DMS153 (cell line): ENCODE results near the gene VASP.

ENCODE experiments used
- DNase-seq: peaks from one replicate; lab custom pipeline; 2025; lab: John Stamatoyannopoulos, UW

The VASP gene

GRCh38 chr19:45554481-45554880 lies 47.2 kb downstream of the VASP start:
- no peak for DNase-seq

GRCh38 chr19:45556835-45557234 lies 49.6 kb downstream of the VASP start:
- DNase-seq: no peak

DNA sequence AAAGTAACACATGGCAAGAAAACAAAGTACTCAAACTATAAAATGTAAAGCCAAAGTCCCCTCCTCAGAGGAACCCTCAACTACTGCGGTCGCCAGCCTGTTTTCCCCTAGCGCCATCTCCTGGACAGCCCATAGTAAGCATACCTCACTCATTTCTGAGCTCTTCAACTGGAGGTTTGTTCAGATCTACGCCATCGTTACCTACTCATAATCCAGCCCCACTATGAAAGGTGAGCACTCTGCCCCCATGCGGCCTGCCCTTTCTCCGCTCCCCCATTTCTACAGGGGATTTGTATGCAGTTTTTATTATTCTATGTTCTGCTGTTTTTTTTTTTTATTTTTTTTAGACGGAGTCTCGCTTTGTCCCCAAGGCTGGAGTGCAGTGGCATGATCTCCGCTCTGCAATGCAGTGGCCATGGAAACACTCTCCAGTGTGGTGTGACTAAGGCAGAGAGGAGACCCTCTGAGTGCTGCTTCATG lies 51.2 kb downstream of the VASP start:
- no peak for DNase-seq

DNA sequence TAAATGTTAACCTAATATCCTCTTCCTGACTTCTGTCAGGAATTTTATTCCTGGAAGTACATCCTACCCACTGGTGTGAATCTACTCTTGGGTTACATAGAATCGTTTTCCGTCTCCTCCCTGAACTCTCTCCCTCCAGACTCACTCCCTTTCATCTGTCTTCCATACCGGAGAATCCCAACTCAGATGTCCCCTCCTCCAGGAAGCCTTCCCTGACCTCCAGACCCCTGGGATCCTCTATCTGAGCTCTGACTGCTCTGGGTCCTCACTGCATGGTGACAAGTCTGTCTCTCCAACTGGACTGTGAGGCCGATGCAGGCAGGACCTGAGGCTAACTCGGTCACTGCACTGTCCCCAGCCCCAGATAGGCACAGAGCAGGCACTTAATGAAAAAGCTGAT lies 52.8 kb downstream of the VASP start:
- DNase-seq: no peak

GRCh38 chr19:45560686-45561085 lies 53.4 kb downstream of the VASP start:
- DNase-seq: no peak

GRCh38 chr19:45564131-45564780 lies 57.0 kb downstream of the VASP start:
- no peak for DNase-seq

DNA sequence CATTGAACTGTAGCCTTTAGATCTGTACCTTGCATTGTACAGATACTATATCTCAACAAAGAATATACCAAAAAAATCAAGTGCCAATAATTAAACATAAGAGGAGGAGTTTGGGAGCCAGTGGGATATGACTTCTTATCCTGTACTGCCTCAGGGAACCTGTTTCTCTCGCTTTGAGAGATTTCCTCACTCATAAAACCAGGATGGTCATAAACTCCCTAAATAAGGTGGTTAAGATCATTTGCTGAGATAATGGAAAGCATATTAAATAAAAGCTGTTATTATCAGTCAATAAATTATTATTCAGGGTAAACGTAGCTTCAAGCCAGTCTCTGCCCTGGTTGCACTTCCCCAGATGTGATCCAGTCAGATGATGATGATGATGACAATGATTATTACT lies 60.3 kb downstream of the VASP start:
- no peak for DNase-seq

- no peak for DNase-seq
These were observed 61.5 kb downstream of the VASP start for GRCh38 chr19:45568732-45569131.

DNA sequence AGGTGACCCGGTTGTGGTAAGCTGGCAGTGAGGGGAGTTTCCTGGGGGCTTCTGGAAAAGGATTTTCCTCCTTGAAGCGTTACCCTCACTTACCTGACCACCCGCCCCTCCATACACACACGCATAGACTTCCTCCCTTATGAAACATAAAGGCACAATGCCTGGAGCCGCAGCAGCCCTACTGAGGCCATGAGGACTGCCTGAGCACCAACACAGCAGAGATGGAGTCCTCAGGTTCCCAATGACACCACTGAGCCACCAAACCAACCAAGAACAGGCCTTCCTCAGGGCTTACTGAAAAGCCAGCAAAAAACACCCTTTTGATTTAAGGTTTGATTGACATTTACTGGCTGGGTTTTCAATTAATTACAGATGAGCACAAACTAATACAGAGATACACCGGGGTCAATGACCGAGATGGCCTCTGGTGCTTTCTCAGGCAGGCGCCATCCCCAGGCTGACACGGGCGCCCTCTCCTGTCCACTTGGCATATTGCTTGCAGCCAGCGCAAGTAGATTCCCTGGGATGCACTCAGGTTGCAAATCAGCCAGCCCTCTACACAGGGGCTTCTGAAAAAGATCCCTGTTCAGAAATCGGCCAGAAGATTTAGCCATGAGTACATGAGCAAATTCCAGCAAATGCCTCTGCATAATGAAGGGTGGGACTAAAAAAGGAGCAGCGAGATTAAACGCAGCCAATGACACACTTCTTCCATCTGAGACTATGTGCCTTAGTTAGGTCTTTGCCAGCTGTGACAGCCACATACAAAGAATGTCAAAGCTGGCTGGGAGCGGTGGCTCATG lies 62.5 kb downstream of the VASP start:
- DNase-seq: no peak

GRCh38 chr19:45571457-45572220 lies 64.4 kb downstream of the VASP start:
- no peak for DNase-seq

GRCh38 chr19:45574526-45574925 lies 67.2 kb downstream of the VASP start:
- no peak for DNase-seq

- DNase-seq: no peak
These were observed 67.9 kb downstream of the VASP start for GRCh38 chr19:45575216-45575615.
